Measurements from ENCODE around the gene KRT7.

The KRT7 gene

DNA sequence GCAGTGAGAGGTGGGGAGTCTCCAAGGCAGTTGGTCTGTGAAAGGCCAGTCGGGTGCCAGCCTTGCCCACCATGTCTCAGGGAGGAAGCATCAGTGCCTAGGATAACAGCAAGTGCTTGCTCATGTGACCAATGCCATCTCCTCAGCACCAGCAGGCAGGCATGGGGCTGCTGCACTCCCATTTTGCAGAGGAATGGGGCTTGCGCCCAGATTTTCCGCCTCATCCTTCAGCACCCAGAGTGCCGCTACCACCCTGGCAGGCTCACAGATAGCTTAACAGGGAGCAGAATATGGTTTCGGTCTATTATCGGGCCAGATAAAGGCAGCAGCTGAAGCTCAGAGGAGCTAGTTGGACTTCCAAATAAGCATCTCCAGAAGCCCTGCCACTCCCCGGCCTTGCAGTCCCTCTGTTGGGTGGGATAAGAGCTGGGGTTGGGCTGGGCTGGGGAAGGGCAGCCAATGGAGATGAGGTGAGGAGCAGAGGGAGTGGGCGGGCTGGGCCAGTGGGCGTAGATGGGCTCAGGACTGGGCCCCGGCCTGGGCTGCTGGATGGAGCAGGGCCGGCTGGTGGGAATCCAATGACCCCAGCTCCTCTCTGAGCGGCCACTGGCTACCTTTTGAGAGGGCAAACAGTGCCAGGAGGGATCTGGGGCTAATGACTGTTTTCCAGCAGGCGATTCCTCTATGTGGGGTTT, 32.8 kb upstream of the KRT7 start:
- no peak for DNase-seq

DNA sequence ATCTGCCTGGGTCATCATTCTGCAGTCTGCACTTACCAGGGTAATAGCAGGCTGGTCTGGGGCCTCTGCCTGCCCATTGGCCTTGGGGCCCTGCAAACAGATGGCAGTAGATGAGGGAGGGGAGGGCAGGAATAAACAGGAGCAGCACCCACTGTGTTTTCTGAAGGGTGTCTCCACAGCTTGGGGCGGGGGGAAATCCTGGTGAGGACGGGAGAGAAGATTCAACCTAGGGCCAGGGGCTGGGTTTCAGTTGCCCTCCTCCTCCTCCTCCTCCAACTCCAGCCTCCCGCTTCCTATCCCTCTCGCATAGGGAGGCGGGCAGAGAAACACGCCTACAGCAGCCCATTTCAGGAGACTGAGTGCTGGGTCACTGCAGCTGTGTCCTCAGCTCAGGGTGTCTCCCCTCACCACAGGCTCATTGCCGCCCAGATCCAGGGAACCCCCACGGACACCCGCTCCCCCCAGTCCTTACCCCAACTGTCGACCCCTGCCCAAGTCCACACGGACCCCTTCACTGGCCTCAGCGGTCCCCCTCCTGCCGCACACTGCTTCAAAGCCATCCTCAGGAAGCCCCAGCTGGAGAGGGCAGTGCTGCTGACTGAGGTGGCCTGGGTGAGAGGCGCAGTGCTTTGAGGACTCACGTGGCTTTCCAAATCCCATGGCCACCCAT, 32.1 kb upstream of the KRT7 start:
- no peak for DNase-seq

DNA sequence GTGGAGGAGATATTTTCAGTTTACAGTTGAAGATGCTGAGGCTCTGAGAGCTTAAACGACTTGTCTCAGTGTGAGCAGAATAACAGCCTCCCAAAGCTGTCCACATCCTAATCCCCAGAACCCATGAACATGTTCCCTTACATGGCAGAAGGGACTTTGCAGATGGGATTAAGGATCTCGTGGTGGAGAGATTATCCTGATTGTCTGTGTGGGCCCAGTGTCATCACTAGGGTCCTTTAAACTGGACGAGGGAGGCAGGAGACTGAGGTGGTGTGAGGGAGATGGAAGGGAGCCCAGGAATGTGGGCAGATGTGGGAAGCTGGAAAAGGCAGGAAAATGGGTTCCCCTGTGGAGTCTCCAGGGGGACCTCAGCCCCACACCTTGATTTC, 31.6 kb upstream of the KRT7 start:
- no peak for DNase-seq

DNA sequence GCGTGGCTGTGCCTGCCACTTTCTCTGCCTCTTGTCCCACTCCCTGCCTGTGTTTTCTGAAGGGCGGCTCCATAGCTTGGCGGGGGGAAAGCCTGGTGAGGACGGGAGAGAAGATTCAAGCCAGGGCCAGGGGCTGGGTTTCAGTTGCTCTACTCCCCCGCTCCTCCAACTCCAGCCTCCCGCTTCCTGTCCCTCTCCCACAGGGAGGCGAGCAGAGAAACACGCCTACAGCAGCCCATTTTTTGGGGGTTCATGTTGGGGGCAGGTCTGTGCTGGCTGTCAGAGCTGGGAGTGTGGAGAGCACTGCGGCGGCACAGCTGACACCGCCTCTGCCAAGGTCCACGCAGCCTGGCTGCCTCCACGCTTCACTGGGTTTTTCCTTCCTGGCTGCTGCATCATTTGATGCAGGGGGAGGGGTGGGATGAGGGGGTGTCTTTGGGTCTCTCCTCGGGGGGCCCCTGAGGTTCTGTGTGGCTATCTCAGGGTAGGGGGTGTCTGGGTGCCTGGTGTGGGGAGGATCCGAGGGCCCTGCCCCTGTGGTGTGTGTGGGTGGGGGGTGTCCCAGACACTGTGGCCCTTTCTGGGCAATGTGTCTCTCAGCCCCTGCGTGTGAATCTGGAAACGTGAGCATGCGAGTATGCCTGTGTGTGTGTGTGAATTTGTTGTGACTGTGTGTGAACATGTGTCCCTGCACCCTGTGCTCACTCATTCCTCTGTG, 30.5 kb upstream of the KRT7 start:
- no peak for DNase-seq

DNA sequence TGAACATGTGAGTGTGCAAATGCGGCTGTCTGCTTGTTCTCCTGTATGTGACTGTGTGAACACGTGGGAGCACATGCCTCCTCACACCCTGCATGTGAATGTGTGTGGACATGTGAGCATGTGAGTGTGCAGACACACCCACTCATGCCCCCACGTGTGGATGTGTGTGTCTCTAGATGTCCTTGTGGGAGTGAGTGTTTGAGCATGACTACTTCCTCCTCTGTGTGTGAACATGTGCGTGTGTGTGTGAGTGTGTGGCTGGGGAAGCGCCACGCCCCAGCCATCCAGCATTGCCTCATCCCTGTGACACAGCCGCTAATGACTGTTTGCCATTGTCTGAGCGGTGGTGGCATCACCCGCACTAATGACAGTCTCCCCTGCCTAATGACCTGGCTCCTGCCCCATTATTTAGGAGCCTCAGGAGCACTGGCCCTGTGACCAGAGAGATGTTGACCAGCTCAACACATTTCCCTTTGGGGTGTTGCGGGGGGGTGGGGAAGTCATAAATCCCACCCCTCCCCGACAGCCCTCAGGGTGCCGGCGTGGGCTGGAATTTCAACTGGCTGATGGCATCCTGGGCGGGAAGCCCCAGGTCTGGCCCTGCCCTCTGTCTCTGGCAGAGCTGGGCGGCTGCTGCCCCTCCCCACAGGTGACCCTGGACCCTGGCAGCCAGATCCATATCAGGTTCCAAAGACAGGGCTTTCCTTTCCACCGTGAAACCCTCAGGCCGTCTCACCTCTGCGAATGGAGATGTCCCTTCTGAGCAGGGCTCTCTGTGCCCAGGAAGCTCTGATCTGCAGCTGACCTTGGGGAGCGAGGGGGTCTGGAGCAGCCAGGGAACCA, 29.7 kb upstream of the KRT7 start:
- DNase-seq: peak; percentile 94

DNA sequence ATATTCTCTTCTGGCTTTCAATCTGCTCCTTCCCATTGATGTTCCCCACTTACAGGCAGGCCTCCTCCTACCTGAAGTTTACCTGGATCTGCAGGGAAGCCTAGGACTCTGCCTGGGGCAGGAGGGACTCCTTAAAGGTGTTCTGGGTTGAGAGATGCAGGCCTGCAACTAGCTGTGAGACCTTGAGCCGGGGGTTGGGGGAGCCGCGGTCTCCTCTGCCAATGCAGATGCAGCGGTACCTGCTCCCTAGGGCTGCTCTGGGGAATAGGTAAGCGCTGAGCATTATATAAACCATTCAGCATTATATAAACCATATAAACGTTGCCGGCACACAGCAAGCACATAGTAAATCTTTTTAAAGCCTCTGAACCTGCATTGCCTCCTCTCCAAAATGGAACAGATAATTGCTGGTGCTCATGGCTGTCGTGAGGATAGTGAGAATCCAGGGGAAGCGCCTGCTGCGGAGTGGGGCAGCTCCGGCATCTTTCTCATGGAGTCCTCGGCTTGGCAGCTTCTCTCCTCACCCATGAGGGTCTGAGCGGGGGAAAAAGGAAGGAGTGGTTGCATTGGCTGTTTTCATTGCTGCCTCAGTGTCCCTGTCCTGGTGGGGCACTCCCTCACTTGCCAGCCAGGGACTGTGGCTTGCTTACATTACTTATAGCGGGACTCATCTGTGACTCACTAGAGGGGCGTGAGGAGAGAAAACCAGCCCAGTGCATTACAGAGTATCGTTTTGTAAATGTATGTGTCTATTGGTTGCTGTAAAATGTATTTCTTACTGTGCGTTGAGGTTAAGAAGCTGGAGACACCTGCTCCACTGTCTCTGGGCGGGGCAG, 28.7 kb upstream of the KRT7 start:
- no peak for DNase-seq

DNA sequence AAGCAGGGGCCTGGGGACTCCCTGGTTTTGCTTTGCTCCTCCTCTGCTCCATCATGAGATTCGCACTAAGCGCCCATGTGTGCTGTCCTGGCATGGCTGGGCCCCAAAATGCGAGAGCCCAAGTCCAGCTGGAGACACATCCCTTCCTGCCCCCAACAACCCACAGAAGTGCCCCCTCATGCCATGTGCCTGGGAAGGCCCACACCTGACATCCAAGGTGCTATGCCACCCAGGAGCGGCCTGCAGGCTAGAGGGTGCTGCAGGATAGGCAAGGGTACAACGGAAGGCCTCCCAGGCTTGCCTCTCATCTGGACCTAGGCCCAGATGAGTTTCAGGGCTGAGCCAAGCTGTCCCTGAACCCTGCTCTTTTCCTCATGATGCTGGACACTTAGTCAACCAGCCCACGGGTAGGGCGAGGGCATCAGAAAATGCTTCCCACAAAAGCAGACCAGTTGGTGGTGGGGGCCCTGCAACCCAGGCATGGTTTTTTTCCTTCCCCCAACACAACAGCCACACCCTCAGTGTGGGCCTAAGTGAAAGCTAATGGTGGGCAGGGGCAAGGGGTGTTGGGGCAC, 28.0 kb upstream of the KRT7 start:
- DNase-seq: no peak

DNA sequence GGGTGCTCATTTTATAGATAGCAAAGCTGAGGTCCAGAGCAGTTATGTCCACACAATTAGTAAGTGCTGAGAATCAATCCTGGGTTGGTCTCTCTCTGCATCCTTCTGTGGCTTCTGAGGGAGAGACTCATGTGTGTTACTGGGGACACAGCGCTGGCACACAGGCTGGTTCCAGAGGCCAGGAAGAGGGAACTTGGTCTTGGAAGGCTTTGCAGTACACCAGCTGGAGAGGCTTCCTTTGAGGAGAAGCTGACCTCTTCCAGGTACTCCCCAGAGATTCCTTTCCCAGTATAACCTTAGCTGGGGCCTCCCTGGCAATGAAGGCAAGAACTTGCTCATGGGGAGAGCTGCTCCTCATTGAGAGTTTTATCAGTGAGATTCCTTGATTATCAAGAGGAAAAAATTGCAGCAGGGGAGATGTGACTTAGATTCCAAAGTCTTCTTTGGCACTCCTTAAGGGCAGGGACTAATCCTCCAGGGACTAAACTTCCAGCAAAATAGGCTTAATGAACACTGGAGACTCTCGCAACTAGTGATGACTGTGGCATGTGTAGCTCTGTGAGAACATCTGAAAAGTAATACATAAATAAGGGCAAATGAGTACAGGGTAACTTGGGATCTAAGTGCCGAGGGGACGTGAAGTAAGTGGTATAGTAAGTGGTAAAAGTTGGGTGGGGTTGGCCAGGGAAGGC, 27.3 kb upstream of the KRT7 start:
- DNase-seq: no peak

DNA sequence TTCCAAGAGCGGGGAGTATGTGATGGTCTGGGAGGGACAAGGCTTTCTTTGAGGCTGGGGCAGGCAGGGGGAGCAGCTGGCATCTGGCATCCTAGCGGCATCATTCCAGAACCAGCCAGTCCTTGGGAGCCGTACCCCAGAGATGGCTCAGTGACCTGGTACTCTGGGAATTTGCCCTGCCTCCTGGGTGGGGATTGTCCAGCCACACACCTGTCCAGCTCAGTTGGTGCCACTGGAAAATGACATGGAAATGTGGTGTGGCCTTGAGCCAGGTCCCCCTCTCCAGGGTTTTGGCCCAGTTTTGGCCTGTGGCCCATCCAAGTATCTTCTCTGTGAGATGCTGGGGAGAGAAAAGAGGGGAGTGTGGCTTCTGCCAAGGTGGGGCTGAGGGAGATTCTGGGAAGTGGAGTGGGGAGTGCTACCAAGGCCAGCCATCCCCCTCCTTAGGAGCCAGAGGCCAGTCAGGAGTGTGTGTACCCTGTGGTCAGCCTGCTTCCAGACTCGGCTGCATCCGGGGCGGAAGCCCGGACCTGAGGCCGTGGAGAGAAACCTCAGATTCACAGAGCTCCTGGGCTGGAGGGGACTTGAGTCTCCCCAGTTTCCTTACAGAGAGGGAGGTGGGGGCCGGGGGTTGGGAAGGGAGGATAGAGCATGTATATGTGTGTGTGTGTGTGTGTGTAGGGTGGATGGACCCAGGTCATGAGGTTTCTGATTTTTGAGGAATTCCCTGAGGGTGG, 26.6 kb upstream of the KRT7 start:
- DNase-seq: no peak

DNA sequence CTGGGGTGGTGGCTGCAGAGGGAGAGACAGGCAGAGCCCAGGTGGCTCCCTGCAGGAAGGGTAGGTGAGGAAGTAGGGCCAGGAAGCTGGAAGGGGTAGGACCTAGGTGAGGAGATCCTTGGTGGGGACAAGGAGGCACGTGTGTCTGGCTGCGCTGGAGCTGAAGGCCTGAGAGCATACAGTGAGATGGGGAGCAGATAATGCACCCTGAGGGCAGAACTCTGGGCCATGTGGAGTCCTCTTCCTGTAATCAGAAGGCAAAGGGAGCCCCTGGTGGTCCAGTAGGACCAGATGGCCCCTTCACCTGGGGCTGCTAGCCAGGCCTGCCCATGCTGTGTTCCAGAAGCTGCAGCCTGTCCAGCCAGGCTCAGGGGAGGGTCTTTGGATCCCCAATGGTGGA, 25.9 kb upstream of the KRT7 start:
- DNase-seq: no peak

DNA sequence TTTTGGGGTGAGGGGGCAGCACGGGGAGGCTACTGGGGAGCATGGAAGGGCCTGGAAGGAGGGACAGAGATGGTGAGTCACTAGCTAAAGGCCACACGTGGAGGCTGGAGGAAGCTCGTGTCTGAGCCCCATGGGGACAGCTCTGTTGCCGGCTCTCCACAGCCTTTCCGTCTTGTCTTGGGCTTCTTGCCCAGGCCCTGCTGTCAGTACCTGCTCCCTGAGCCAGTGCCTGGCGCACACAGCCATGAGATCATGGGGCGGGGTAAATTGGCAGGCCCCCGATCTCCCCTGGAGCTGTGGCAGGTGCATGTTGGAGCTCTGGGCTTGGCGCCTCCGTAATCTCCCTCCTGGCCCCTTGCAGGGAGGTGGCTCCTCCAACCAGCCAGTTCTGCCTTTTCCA, 25.1 kb upstream of the KRT7 start:
- DNase-seq: no peak

DNA sequence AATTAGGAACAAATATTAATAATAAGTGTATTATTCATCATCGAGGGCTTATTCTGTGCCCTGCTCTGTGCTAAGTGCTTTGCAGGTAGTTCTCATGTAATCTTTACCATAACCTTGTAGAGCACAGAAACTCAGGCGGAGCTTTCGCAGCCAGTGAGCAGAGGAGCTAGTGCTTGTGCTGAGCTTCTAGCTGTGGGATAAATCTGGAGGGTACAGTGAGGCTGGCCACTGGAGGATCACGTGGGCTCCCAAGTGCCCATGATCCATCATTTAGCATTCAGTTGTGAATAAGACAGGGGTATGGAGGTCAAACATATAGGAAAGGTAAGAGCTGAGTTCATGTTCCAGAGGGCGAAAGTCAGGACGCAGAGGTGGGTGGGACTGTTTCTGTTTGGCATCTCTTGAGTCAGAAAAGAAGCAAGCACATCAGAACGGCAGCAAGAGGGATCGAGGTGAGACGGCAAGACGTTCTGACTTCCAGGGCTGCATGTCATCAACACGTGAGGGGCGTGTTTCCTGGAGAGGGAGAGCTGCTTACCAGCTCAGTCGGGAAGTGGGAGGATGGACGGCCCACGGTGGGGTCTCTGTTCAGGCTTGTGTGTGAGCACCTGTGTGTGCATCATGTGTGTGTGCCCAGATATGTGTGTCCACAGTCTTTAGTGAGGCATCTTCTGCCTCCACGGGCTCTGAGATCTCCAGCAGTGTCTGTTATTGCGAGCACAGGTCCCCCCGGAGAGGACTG, 24.4 kb upstream of the KRT7 start:
- DNase-seq: no peak

DNA sequence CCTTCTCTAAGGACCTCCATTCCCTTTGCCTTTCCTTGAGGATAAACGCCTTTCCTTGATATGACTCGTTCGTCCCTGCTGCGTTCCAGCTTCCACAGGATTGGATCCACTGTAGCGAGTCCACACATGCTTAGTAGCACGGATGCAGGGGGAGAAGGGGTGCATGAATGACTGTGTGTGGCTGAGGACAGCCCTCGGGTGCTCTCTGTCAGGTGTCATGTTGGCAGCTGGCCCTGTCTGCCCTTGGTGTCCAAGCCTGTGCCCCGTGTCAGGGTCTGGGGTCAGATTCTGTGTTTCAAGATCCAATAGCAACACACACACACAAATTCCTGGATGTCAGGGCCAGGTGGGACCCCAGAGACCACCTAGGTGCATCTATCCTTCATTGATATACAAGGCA, 23.7 kb upstream of the KRT7 start:
- no peak for DNase-seq

DNA sequence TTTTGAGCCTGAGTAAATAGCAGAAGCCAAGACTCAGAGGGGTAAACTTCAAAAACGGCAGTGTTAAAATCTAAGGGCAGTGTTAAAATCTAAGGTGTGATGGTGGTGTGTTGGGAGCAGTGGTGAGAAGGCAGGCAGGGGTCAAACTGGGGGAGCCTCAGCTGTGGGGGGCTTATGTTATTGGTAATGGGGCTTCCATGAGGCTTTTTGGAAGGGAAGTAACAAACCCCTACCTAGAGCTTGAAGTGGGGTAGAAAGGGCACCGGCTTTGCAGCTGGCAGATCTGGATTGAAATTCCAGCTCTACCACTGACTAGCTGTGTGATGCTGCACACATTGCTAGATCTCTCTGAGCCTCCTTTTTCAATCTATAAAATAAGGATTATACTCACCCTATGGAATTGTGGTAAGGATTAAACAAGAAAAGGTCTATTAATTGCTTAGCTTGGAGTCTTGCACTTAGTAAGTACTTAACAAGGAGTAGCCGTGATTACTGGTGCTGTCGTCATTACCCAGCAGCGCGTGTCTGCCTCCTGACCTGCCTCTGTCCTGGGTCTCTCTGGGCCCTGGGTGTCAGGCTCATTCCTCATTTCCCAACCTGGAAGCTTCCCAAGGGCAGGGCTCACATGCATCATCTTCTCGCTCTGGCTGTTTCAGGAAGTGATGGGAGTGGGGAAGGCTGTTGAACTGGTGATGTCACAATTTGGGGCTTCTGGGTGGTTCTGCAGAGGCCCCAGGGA, 22.7 kb upstream of the KRT7 start:
- peak; percentile 61 for DNase-seq

DNA sequence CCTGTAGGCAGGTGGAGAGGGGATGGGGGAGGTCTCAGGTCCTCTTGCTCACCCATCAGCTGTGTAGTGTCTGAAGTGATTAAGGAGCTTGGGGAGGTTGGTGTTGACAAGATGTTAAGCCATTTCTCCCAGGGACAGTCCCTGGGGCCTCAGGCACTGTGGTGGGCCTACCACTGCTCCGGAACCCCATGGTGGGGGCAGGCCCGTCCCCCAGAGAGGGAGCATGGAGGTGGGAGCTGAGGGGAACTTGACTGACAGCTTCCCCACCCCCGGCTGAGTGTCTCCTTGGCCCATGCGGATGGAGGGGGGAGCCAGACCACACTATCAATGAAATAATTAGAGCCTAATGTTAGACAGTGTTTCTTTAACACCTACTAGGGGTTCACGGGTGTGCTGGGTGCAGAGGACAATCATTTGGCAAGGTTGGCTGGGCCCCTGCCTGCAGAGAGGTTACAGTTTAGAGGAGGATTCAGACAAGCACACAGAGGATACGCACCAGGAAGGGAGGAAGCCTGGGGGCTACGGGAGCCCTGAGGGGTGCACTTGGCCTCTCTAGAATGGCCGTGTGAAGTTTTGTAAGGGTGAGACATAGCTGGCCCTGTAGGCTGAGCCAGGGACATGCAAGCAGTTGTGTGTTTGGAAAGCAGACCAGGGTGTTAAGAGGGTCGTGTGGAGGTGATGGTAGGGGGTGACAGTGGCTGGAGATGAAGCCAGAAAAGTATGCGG, 22.0 kb upstream of the KRT7 start:
- DNase-seq: no peak

DNA sequence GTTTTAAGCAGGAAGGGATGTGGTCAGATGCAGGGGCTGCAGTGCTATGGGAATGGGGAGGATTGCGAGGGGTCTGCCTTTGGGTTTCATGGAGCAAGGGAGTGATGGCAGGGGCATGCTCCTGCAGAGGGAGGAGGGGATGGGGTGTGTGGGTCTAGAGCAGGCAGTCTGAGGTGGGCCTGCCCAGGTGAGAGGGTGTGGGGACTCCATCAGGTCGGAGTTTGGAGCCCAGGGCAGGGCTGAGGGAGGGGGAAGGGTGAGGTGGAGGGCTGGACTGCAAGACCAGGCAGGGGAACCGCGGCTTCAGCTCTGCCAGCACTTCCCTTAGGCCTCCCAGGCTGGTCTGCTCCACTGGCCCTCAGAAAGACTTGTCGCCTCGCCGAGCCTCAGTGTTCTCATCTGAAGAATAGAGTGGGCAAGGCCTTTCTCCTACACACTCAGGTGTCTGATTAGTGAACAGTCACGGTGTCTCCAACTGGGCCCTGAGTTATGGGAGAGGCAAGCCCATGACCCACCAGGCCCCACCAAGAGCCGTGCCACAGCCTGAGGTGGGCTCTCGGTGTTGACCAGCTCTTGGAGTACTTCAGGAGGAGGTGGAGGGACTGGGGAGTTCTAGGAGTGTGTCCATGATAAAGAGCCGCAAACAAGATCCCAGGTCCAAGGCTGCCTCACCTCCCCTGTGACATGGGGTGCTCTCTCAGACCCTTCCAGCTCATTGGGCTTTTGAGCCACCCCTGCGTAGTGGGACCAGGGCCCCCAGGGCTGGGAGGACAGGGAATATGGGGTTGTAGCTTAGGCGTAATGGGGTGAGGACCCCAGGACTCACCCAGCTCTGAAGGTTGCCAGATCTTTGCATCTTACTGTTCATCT, 21.1 kb upstream of the KRT7 start:
- DNase-seq: no peak
